WERI-Rb-1 (cell line): ENCODE measurements around the gene CRKL.

Source experiments
- DNase-seq: peaks from one replicate; pipeline ENCODE4 v3.0.0-alpha.2; 2020
- H3K27ac ChIP-seq: fragments of 250-450 bp; sonication (Bioruptor Pico); 2 replicates; pipeline ENCODE4 v1.5.1; 2020; ENCODE audit warnings: mild to moderate bottlenecking, moderate library complexity
- H3K27me3 ChIP-seq: fragments of 250-450 bp; sonication (Bioruptor Pico); 2 replicates; pipeline ENCODE4 v1.5.1; 2021; ENCODE audit warnings: mild to moderate bottlenecking, low read depth, moderate library complexity; ENCODE audit not compliant: insufficient read depth, severe bottlenecking
- H3K36me3 ChIP-seq: fragments of 250-450 bp; sonication (Bioruptor Pico); 2 replicates; pipeline ENCODE4 v1.5.1; 2020; ENCODE audit warnings: mild to moderate bottlenecking, moderate library complexity
- H3K4me3 ChIP-seq: 2 replicates; pipeline ENCODE4 v1.5.1; 2011; ENCODE audit warnings: low read depth, mild to moderate bottlenecking, control low read depth, low read length
- H3K9me3 ChIP-seq: fragments of 250-450 bp; sonication (Bioruptor Pico); 2 replicates; pipeline ENCODE4 v1.5.1; 2021; ENCODE audit warnings: mild to moderate bottlenecking, moderate library complexity; ENCODE audit not compliant: severe bottlenecking
- TF ChIP-seq, protein P1 (sequence below): IDR thresholded peaks from 2 replicates; pipeline ENCODE4 v1.5.1; 2011; ENCODE audit warnings: low read depth, mild to moderate bottlenecking, control low read depth, inconsistent platforms, low read length

The CRKL gene

DNA sequence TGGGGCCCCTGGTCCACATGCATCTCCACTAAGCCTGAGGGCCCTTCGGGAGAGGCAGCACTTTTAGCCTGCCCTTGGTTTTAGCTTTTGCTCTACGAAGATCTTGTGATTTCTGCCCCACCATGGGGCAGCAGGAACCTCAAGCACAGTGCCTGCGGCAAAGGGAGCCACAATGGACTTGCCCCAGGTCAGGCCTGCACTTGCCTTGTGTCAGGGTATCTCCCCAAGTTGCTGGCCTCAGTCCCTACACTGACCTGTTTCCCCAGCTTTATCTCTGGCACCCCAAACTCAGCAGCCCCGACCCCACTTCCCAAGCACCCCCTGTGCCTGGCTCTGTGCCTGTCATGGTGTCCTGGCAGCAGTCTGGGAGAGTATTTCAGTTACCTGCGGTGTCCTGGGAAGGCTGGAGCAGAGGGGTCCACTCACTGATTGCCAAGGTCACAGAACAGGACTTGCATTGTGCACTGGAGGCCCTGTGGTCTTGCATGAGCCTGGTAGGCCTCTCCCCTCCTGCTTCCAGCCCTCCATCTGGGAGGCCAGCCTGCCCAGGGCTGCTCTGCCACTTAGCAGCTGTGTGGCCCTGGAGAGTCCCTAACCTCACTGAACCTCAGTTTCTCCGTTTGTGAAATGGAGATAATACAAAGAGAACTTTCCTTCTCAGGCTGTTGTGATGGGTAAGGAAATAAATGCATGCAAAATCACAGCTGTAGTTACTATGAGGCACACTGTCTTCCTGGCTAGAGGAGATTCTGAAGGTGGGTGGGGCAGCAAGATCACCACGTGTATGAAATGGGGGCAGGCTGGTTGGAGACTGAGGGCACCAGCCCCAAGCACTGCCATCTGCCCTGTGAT, 46.2 kb downstream of the CRKL start:
- no peaks in the 10 kb centered on the region for H3K27me3 ChIP-seq
- TF ChIP-seq, protein P1, sequence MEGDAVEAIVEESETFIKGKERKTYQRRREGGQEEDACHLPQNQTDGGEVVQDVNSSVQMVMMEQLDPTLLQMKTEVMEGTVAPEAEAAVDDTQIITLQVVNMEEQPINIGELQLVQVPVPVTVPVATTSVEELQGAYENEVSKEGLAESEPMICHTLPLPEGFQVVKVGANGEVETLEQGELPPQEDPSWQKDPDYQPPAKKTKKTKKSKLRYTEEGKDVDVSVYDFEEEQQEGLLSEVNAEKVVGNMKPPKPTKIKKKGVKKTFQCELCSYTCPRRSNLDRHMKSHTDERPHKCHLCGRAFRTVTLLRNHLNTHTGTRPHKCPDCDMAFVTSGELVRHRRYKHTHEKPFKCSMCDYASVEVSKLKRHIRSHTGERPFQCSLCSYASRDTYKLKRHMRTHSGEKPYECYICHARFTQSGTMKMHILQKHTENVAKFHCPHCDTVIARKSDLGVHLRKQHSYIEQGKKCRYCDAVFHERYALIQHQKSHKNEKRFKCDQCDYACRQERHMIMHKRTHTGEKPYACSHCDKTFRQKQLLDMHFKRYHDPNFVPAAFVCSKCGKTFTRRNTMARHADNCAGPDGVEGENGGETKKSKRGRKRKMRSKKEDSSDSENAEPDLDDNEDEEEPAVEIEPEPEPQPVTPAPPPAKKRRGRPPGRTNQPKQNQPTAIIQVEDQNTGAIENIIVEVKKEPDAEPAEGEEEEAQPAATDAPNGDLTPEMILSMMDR = no peak
- no peak overlapping the region for H3K27ac ChIP-seq
- DNase-seq = no peak
- H3K9me3 ChIP-seq = no peaks in the 10 kb centered on the region
- H3K36me3 ChIP-seq = no peaks in the 10 kb centered on the region
- no peak overlapping the region for H3K4me3 ChIP-seq

DNA sequence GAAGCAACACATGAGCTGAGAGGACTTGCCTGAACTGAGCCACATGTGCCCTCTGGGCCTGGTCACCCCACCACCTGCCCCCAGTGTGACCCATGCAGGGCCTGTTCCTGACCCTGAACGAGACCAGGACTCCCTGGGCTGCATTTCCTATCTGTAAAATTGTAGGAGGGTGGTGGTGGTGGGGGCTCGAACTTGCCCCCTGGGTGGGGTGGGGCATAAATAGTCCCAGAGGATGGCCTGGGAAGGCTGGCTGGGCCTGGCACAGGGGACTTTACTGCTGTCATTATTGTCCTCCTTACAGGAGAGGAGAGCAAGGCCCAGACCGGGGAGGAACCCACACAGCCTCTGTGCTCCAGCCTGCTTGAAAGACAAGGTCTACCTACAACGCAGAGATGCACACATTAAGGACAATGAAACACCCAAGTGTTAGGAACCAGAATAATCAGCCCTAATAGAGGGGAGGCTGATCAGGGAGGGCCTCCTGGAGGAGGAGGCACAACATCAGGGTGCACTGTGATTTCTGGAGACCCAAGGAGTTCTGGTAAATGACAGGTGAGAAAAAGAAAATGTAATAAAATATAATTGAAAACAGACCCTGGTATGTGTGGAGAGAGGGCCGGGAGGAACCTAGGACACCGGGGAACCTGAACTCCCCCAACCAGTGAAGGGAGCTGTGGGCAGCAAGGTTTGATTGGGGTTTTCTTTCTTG, 47.0 kb downstream of the CRKL start:
- Histone ChIP-seq H3K36me3 (no peaks in the 10 kb centered on the region), H3K9me3 (no peaks in the 10 kb centered on the region), H3K27me3 (no peaks in the 10 kb centered on the region), H3K4me3 (peak overlapping the region; percentile 41), H3K27ac (no peak overlapping the region)
- no peak for DNase-seq
- TF ChIP-seq, protein P1 = no peak

DNA sequence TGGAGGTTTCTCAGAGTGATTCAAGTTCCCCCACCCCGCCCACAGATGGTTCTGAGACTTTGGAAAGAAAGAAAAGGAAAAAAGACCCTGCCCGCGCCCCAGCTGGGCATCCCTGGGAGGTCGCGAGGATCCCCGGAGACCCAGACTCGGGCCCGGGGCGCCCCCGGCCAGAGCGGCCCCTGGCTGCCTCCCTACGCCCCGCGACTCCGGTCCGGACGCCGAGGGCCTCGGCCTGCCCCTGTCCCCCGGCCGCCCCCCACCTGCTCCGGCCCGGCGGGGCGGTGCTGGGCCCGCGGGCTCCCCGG, 47.5 kb downstream of the CRKL start:
- H3K27ac ChIP-seq = no peak overlapping the region
- H3K36me3 ChIP-seq = no peaks in the 10 kb centered on the region
- TF ChIP-seq, protein P1 = no peak
- H3K4me3 ChIP-seq = peak overlapping the region; percentile 41
- H3K27me3 ChIP-seq = no peaks in the 10 kb centered on the region
- no peaks in the 10 kb centered on the region for H3K9me3 ChIP-seq
- no peak for DNase-seq

- Histone ChIP-seq H3K27ac (no peak overlapping the region; the same call in 1 of the 2 replicates), H3K27me3 (no peaks in the 10 kb centered on the region), H3K9me3 (no peaks in the 10 kb centered on the region), H3K36me3 (no peaks in the 10 kb centered on the region), H3K4me3 (peak overlapping the region; percentile 37)
- no peak for DNase-seq
- TF ChIP-seq, protein P1 = no peak
Measured at GRCh38 chr22:20965104-20965887, 48.1 kb downstream of the CRKL start.

DNA sequence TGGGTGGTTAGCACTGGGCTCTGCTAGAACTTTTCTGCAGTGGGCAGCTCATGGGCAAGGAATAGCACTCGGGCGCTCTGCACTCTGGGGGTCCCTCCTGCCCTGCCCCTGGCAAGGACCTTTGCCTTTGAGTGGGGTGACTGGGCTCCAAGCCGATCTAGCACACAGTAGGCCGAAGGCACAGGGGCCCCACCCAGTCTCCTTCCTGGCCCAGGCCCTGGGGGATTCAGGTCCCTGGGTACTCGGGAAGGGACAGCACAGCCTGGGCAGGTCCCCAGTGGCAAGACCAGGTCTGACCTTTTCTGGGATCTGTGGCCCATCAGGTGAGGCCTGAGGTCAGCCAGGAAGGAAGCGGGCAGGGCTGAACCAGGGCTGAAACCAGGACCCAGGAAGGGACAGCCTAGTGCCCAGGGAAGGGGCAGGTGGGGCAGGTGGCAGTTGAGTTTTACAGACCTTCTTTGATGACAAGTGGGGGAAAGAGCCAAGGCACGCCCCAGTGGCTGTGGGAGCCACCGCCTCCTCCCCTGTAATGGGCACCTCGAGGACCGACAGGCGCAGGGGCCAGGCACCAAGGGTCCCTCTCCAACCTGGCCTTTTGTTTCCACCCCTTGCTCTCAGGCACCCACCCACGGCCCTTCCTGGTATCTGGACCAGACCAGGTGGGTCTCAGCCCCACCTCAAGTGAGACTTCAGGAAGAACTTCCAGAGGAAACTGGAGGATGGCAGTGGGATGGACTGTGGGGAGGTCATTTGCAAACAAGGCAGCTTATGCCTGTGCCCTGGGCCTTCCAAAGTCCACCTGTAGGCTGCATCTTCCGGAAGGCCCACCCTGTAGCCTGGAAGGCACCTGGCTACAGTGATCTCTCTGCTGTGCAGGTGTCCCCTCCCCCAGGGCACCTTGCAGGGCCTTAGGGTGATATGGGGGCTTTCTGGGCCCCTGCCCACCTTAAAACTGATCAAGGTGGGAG, 49.0 kb downstream of the CRKL start:
- no peak overlapping the region for H3K4me3 ChIP-seq
- no peak for DNase-seq
- TF ChIP-seq, protein P1 = no peak
- H3K36me3 ChIP-seq = no peaks in the 10 kb centered on the region
- no peaks in the 10 kb centered on the region for H3K27me3 ChIP-seq
- H3K27ac ChIP-seq = no peak overlapping the region; the same call in 1 of the 2 replicates
- H3K9me3 ChIP-seq = no peaks in the 10 kb centered on the region
